ENCODE data around the gene AEBP2. TPM values are rescaled to one million over a fixed set of nuclear protein-coding genes. Genes with fewer than 3 reads are reported as not detected.
"Not testable (repeated sequence)": the region's sequence is repeated elsewhere in the genome, so short reads cannot be mapped to it uniquely, and the experiment has no call there.

Gene AEBP2
- total RNA-seq, 1 experiment from 2014 or later: 13.4 TPM

DNA sequence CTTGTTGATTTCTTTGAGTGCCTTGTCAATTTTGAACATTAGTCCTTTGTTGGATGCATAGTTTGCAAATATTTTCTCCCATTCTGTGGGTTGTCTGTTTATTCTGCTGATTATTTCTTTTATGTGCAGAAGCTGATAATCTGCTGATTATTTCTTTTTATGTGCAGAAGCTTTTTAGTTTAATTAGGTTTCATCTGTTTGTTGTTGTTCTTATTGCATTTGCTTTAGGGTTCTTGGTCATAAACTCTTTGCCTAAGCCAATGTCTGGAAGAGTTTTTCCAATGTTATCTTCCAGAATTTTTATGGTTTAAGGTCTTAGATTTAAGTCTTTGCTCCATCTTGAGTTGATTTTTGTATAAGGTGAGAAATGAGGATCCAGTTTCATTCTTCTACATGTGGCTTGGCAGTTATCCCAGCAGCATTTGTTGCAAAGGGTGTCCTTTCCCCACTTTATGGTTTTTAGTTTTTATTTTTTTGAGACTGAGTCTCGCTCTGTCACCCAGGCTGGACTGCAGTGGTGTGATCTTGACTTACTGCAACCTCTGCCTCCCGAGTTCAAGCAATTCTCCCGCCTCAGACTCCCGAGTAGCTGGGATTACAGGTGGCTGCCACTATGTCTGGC lies 36.7 kb downstream of the AEBP2 start:
- Histone ChIP-seq H3K9me3 (peaks cover 19% of the 10 kb centered on the region), H3K36me3 (peaks cover 71% of the 10 kb centered on the region)
- H3K4me3 ChIP-seq, H3K27me3 ChIP-seq, DNase-seq: not testable (repeated sequence)

DNA sequence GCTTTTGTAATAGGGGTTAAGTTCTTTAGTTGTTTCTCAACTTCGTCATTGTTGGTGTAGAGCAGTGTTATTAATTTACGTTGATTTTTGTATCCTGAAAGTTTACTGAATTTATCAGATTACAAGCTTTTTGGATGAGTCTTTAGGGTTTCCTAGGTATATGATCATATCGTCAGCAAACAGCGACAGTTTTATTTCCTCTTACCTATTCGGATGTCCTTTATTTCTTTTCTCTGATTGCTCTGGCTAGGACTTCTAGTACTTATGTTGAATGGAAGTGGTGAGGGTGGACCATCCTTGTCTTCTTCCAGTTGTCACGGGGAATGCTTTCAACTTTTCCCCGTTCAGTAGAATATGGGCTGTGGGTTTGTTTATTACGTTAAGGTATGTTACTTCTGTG lies 37.8 kb downstream of the AEBP2 start:
- Histone ChIP-seq H3K27me3 (no peaks in the 10 kb centered on the region), H3K9me3 (peaks cover 19% of the 10 kb centered on the region), H3K4me3 (no peak overlapping the region), H3K36me3 (peaks cover 74% of the 10 kb centered on the region)
- DNase-seq: no peak

DNA sequence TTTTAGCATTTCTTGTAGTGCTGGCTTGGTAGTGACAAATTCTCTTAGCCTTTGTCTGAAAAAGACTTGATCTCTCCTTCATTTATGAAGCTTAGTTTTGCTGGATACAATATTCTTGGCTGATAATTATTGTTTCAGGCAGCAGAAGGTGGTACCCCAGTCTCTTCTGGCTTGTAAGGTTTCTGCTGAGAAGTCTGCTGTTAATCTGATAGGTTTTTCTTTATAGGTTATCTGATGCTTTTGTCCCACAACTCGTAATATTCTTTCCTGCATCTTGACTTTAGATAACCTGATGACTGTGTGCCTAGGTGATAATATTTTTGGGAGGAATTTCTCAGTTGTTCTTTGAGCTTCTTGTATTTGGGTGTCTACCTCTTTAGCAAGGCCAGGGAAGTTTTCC lies 41.2 kb downstream of the AEBP2 start:
- peaks cover 19% of the 10 kb centered on the region for H3K9me3 ChIP-seq
- no peak for DNase-seq
- H3K4me3 ChIP-seq: no peak overlapping the region
- H3K27me3 ChIP-seq: no peaks in the 10 kb centered on the region
- peaks cover 64% of the 10 kb centered on the region for H3K36me3 ChIP-seq

DNA sequence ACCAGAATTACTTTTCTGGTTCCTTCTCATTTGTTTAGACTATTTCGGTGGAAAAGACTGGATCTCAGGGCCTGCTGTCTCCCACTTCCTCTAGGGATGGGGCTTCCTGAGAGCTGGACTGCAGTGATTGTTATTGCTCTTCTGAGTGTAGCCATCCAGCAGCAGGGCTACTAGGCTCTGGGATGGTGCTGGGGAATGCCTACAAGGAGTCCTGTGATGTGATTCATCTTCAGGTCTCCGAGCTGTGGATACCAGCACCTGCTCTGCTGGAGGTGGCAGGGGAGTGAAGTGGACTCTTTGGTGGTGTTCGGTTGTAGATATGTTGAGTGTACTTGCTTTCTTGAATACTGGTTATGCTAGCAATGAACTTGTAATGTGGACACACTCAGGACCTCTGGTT lies 42.7 kb downstream of the AEBP2 start:
- H3K9me3 ChIP-seq: peaks cover 19% of the 10 kb centered on the region
- H3K27me3 ChIP-seq: no peaks in the 10 kb centered on the region
- no peak for DNase-seq
- peaks cover 52% of the 10 kb centered on the region for H3K36me3 ChIP-seq
- H3K4me3 ChIP-seq: no peak overlapping the region

DNA sequence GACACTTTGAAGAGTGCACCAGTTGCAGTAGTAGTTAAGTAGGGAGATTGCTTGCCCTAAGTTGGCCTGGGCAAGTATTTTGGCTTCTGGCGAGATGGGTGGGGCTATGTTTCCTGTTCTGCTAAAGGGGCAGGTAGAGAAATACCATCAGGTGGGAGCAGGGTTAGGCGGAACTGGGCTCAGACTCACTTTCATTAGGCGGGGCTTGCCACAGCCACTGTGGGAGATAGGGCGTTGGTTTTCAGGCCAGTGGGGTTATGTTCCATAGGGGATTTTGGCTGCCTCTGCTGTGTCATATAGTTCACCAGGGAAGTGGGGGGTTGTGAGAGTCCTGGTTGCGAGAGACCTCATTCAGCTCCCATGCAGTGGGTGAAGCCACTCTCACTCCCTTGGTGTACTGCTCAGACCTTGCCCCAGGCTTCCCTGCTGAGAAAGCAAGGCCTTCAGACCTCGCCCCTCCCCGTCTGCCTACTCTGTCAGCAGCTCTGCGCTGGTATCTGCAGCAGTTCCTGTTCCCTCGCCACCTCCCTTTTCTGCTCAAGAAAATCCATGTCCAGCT lies 43.3 kb downstream of the AEBP2 start:
- no peak for DNase-seq
- no peaks in the 10 kb centered on the region for H3K27me3 ChIP-seq
- H3K9me3 ChIP-seq: peaks cover 19% of the 10 kb centered on the region
- no peak overlapping the region for H3K4me3 ChIP-seq
- H3K36me3 ChIP-seq: peaks cover 46% of the 10 kb centered on the region

DNA sequence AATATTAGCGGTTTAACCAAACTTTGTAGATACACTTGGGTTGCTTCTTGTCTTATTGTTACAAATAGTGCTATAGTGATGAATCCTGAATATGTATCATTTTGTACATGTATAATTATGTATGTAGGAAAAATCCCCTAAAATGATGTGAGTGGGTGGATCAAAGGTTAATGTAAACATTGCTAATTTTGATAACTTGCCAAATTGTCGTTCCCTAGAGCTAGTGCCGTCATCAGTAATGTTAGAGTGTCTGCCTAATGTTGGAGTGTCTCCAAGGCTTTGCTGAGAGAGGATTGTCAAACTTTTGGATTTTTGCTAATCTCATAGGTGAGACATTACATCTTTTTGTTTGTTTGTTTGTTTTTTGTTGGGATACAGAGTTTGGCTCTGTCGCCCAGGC lies 44.4 kb downstream of the AEBP2 start:
- Histone ChIP-seq H3K4me3 (no peak overlapping the region), H3K9me3 (peaks cover 19% of the 10 kb centered on the region), H3K36me3 (peaks cover 39% of the 10 kb centered on the region), H3K27me3 (no peaks in the 10 kb centered on the region)
- DNase-seq: no peak

DNA sequence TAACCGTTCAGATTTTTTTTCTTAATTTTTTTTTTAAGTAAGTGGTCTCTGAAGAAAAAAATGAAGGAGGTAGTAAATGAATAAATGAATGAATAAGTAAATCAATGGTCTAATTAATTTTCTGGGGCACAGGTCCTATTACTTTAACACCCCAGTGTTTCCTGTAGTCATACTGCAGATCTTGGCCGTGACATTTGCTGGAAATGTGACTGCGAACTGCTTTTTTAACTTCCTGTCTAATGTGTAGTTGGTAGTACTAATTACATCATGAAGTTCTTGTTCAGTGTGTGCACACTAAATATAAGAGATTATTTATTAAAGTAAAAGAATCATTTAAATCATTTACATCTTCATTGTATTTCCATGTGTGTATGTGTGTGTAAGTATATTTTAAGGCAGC lies 45.4 kb downstream of the AEBP2 start:
- no peak for DNase-seq
- H3K4me3 ChIP-seq: no peak overlapping the region
- H3K9me3 ChIP-seq: peaks cover 11% of the 10 kb centered on the region
- no peaks in the 10 kb centered on the region for H3K27me3 ChIP-seq
- H3K36me3 ChIP-seq: peaks cover 38% of the 10 kb centered on the region

DNA sequence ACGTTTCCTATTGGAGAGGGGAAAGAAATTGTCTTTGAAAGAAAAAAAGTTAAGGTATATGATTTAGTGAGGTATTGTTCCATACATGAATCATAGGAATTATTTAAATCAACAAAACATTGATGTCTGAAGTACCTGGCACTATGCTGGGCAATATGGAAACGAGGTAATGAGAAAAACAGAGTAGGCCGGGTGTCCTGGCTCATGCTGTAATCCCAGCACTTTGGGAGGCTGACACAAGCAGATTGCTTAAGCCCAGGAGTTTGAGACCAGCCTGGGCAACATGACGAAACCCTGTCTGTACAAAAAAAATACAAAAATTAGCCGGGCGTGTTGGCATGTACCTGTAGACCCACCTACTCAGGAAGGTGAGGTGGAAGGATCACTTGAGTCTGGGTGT lies 45.9 kb downstream of the AEBP2 start:
- Histone ChIP-seq H3K9me3 (peaks cover 6% of the 10 kb centered on the region), H3K36me3 (peaks cover 33% of the 10 kb centered on the region)

DNA sequence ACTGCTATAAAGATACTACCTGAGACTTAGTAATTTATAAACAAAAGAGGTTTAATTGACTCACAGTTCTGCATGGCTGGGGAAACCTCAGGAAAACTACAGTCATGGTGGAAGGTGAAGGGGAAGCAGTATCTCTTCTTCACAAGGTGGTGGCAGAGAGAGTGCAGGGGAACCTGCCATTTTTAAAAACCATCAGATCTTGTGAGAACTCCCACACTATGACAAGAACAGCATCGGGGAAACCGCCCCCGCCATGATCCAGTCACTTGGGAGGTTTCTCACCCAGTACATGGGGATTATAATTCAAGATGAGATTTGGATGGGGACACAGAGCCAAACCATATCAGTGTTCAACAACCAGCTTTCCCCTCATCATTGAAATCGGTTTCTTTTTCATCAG lies 49.9 kb downstream of the AEBP2 start:
- no peaks in the 10 kb centered on the region for H3K9me3 ChIP-seq
- DNase-seq: no peak
- H3K27me3 ChIP-seq: no peaks in the 10 kb centered on the region
- no peak overlapping the region for H3K4me3 ChIP-seq
- H3K36me3 ChIP-seq: peaks cover 30% of the 10 kb centered on the region

More for the DNA sequence above, 45.9 kb downstream of the AEBP2 start:
- Histone ChIP-seq H3K27me3 (no peaks in the 10 kb centered on the region), H3K4me3 (no peak overlapping the region)
- no peak for DNase-seq

DNA sequence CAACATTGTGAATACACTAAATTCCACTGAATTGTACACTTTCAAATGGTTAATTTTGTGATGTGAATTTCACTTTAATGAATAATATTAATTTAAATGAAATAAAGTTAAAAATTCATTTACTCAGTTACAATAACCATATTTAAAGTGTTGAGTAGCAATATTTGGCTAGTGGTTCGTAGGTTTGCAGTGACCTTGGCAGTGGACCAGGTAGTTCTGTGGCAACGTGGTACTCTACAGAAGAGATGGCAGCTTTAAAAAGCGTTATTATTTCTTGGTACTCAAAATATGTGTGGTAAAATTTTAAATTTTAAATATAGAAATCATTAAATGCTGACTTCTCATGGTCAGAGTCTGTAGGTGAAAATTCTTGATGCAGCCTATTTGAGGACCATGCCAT lies 51.6 kb downstream of the AEBP2 start:
- Histone ChIP-seq H3K9me3 (no peaks in the 10 kb centered on the region), H3K36me3 (peaks cover 31% of the 10 kb centered on the region), H3K4me3 (no peak overlapping the region), H3K27me3 (no peaks in the 10 kb centered on the region)
- no peak for DNase-seq

DNA sequence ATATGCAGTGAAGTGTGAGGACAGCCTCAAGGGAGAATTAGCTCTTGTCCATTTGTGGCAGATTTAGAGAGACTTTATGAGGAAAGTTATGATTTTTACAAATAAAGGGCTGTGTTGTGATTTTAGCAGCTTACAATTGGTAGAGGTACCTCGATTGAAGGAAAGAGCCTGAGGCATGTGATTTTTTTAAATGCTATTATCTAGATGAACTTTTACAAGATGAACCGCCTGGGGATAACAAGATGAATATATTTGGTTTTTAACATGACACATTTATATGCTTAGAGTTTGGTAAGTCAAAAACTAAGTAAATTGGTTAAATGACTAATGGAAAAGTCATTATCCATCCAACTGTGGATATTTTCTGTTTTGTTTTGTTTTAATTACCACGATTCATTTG lies 52.6 kb downstream of the AEBP2 start:
- H3K27me3 ChIP-seq: no peaks in the 10 kb centered on the region
- peaks cover 31% of the 10 kb centered on the region for H3K36me3 ChIP-seq
- no peak for DNase-seq
- H3K9me3 ChIP-seq: no peaks in the 10 kb centered on the region
- no peak overlapping the region for H3K4me3 ChIP-seq

DNA sequence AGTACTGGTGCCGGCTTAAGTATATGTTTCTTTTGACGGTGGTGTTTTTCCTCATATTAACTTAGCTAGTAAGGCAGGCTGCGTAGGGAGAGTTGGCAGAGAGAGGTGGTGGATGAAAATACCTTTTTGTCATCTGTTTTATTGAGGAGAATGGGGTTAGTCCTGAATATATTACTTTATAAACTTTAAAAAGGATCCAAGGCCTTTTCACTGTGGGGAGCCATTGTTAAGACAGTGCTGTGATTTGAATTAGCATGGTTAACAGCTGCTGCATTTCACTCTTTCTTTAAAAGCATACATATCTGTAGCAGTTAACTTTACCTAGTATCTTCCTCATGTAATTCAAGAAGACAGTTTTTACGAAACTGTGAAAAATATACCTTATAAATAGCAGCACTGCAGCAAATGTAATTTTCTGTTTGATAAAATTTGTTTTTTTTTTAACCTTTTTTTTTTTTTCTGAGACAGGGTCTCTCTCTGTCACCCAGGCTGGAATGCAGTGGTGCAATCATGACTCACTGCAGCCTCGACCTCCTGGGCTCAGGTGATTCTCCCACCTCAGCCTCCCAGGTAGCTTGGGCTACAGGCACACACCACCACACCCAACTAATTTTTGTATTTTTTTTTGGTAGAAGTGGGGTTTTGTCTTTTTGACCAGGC lies 57.1 kb downstream of the AEBP2 start:
- no peaks in the 10 kb centered on the region for H3K27me3 ChIP-seq
- no peak for DNase-seq

DNA sequence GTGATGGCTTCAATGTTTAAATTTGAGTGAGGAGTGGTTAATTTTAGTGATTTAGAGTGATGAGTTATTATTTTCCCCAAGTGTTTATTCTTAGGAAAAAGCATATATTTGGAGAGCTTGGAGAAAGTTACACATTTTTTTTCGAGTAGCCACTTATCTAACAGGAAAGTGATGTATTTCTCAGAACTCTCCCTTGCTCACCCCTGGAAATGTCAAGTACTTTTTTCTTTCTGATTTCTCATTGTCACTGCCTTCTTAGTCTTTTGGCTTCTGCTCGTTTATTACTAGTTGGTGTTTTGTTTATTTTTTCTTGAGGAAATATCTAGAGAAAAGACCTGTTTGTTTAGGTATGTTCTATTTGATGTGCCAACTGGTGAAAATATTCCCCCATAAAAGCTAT lies 58.8 kb downstream of the AEBP2 start:
- H3K27me3 ChIP-seq: no peaks in the 10 kb centered on the region
- no peaks in the 10 kb centered on the region for H3K9me3 ChIP-seq
- H3K4me3 ChIP-seq: no peak overlapping the region
- DNase-seq: no peak
- H3K36me3 ChIP-seq: peaks cover 47% of the 10 kb centered on the region

More for the DNA sequence above, 57.1 kb downstream of the AEBP2 start:
- no peaks in the 10 kb centered on the region for H3K9me3 ChIP-seq
- H3K36me3 ChIP-seq: peaks cover 44% of the 10 kb centered on the region
- no peak overlapping the region for H3K4me3 ChIP-seq

DNA sequence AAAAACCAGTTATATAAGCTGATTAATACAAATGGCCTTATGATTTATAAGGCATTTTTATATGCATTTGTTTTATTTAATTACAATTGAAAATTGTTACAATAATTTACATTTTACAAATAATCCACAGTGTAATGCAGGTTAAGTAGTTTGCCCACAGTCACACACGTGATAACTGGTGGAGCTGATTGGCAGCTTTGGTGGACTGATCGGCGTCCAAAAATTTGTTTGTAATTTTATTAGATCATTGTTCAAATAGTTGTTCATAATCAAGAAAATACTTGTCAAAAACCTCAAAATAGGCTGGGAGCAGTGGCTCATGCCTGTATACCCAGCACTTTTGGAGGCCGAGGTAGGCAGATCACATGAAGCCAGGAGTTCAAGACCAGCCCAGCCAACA lies 59.7 kb downstream of the AEBP2 start:
- peaks cover 39% of the 10 kb centered on the region for H3K36me3 ChIP-seq
- no peak overlapping the region for H3K4me3 ChIP-seq
- no peaks in the 10 kb centered on the region for H3K9me3 ChIP-seq
- no peaks in the 10 kb centered on the region for H3K27me3 ChIP-seq
- no peak for DNase-seq

DNA sequence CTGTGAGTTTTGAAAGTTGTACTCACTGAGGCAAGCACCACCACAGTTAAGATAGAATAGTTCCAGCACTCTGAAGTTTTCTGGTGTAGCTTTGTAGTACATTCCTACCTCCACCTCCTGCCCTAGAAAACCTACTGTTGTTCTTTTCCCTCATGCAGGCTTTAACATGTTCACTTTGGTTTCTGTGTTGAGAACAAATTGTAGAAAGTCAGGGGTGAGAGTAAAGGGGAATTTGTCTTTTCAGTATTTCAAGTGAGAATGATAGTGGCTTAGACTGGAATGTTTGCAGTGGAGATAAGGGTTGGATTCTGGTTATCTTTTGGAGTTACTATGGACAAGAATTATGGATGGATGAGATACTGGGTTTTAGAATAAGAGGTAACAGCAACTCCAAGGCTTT lies 67.2 kb downstream of the AEBP2 start:
- no peaks in the 10 kb centered on the region for H3K9me3 ChIP-seq
- no peaks in the 10 kb centered on the region for H3K27me3 ChIP-seq
- DNase-seq: no peak
- H3K36me3 ChIP-seq: peaks cover 15% of the 10 kb centered on the region
- no peak overlapping the region for H3K4me3 ChIP-seq

DNA sequence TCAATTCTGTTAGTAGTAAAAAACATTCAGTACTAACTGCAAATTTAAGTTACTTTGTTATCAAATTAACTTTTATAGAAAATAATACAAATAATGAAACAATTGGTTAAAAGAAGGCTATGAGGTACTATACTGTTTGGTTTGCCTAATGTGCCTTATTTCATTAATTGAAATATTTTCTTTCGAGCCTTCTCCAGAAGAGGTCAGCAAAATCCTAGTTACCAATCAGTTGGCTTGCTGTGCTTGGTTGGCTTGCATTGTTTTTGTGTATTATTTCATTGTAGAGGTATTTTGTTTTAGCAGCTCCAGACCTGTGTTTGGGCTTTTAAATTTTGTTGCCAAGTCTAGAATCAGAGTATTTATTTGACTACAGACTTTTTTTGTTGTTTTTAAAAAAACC lies 68.5 kb downstream of the AEBP2 start:
- Histone ChIP-seq H3K27me3 (no peaks in the 10 kb centered on the region), H3K4me3 (no peak overlapping the region), H3K36me3 (peaks cover 22% of the 10 kb centered on the region), H3K9me3 (no peaks in the 10 kb centered on the region)
- DNase-seq: no peak

DNA sequence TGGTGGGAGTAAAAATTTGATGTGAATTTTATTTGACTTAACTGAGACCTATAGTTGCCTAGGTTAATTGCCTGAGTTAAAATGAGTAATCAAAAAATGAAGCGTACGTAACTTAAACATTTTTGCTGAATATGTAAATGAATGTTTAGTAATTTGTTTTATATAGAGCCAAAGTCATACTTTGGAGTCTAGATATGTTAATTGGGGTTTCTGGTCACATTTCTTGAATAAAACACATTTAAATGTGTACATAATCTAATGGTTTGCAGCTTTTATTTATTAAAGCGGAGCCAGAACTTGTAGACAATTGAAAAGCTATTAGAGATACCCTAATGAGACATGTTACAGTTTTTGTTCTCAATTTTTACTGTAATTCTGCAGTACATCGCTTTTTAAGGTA lies 71.2 kb downstream of the AEBP2 start:
- Histone ChIP-seq H3K9me3 (no peaks in the 10 kb centered on the region), H3K4me3 (no peak overlapping the region), H3K27me3 (no peaks in the 10 kb centered on the region), H3K36me3 (peaks cover 33% of the 10 kb centered on the region)
- no peak for DNase-seq

DNA sequence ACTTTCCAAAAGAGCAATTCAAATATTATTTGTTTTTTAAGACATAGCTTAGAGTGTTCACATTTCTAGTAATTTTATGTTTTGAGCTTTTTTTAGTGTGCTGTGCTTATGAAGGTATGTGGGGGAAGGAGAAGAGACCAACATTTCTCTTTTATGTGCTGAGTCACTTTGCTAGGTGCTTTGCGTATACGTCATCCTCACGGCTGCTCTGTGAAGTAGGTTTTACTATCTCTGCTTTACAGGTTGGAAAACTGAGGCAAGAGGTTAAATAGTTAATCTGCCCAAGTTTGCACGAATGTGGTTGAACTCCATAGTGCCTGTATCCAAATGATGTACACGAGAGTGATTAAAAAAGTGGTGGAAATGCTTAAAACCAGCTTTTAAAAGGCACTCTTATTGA lies 75.9 kb downstream of the AEBP2 start:
- H3K27me3 ChIP-seq: no peaks in the 10 kb centered on the region
- peaks cover 41% of the 10 kb centered on the region for H3K36me3 ChIP-seq
- H3K9me3 ChIP-seq: no peaks in the 10 kb centered on the region
- H3K4me3 ChIP-seq: no peak overlapping the region
- DNase-seq: no peak
